OCI-LY1 (cell line): ENCODE measurements around the gene ADAMTS3.

Experiments used
- H2AFZ ChIP-seq: fragments of 200-600 bp; sonication (generic), shearing (Covaris generic); 2 replicates; pipeline ENCODE4 v1.6.0; 2014; ENCODE audit warnings: antibody characterized with exemption, mild to moderate bottlenecking, low read length
- H3F3A ChIP-seq: fragments of 200-600 bp; sonication (generic), shearing (Covaris generic); 2 replicates; pipeline ENCODE4 v1.6.0; 2014; ENCODE audit warnings: mild to moderate bottlenecking, antibody characterized with exemption, low read length, moderate library complexity; ENCODE audit not compliant: insufficient read depth
- H3K27ac ChIP-seq: fragments of 200-600 bp; sonication (generic); 2 replicates; pipeline ENCODE4 v1.5.1; 2014; ENCODE audit warnings: low read length, mixed run types, mild to moderate bottlenecking, low read depth; ENCODE audit not compliant: poor library complexity, severe bottlenecking
- H3K27me3 ChIP-seq: fragments of 200-600 bp; sonication (generic); 2 replicates; pipeline ENCODE4 v1.6.0; 2014; ENCODE audit warnings: antibody characterized with exemption, mild to moderate bottlenecking, low read length, moderate library complexity; ENCODE audit not compliant: insufficient read depth
- H3K36me3 ChIP-seq: fragments of 200-600 bp; sonication (generic); 2 replicates; pipeline ENCODE4 v1.6.1; 2014; ENCODE audit warnings: mild to moderate bottlenecking, antibody characterized with exemption, low read length, moderate library complexity, mixed read lengths; ENCODE audit not compliant: insufficient read depth
- H3K4me1 ChIP-seq: fragments of 200-600 bp; sonication (generic); 2 replicates; pipeline ENCODE4 v1.5.1; 2014; ENCODE audit warnings: mild to moderate bottlenecking, low read length, moderate library complexity; ENCODE audit not compliant: insufficient read depth, severe bottlenecking
- H3K4me2 ChIP-seq: fragments of 200-600 bp; sonication (generic), shearing (Covaris generic); 2 replicates; pipeline ENCODE4 v1.6.1; 2014; ENCODE audit warnings: low read length
- H3K4me3 ChIP-seq: fragments of 200-600 bp; sonication (generic); 2 replicates; pipeline ENCODE4 v1.5.1; 2014; ENCODE audit warnings: low read length, low read depth, mild to moderate bottlenecking, mixed read lengths; ENCODE audit not compliant: poor library complexity, severe bottlenecking
- H3K79me2 ChIP-seq: fragments of 200-600 bp; shearing (Covaris generic); 2 replicates; pipeline ENCODE4 v1.6.1; 2016; ENCODE audit warnings: mixed run types, low read length, mixed read lengths; ENCODE audit not compliant: insufficient read depth
- H3K9ac ChIP-seq: fragments of 200-600 bp; sonication (generic), shearing (Covaris generic); 2 replicates; pipeline ENCODE4 v1.6.1; 2014; ENCODE audit warnings: mild to moderate bottlenecking, low read length, mixed read lengths
- H3K9me2 ChIP-seq: fragments of 200-600 bp; sonication (generic), shearing (Covaris generic); 2 replicates; pipeline ENCODE4 v1.6.1; 2014; ENCODE audit warnings: low read depth, mild to moderate bottlenecking, low read length, mixed read lengths
- H3K9me3 ChIP-seq: fragments of 200-600 bp; shearing (Covaris generic); 2 replicates; pipeline ENCODE4 v1.6.1; 2014; ENCODE audit warnings: low read length, mixed read lengths
- H4K20me1 ChIP-seq: fragments of 200-600 bp; sonication (generic), shearing (Covaris generic); 2 replicates; pipeline ENCODE4 v1.6.0; 2016; ENCODE audit warnings: mild to moderate bottlenecking, low read length; ENCODE audit not compliant: insufficient read depth
- CTCF ChIP-seq: fragments of 200-600 bp; sonication (generic), shearing (Covaris generic); IDR thresholded peaks from 2 replicates; pipeline ENCODE4 v1.5.1; 2017; ENCODE audit warnings: mild to moderate bottlenecking, antibody characterized with exemption, low read length, moderate library complexity, mixed read lengths
- EZH2 ChIP-seq: fragments of 200-600 bp; sonication (generic), shearing (Covaris generic); IDR thresholded peaks from 2 replicates; pipeline ENCODE4 v1.8.0; 2017; ENCODE audit warnings: borderline replicate concordance, mixed run types, mild to moderate bottlenecking, antibody characterized with exemption, low read length, moderate library complexity, mixed read lengths

The ADAMTS3 gene

GRCh38 chr4:72394012-72394663 lies 174.9 kb downstream of the ADAMTS3 start:
- Histone ChIP-seq H3K4me3 (no peak overlapping the region), H3K79me2 (no peaks in the 10 kb centered on the region), H2AFZ (no peak overlapping the region), H3K9me2 (no peaks in the 10 kb centered on the region), H3K9me3 (no peaks in the 10 kb centered on the region), H3K36me3 (no peaks in the 10 kb centered on the region), H3K4me2 (no peak overlapping the region), H3F3A (no peaks in the 10 kb centered on the region), H4K20me1 (no peaks in the 10 kb centered on the region), H3K27ac (no peak overlapping the region), H3K27me3 (no peaks in the 10 kb centered on the region), H3K4me1 (no peaks in the 10 kb centered on the region), H3K9ac (no peak overlapping the region)
- no peak for TF ChIP-seq EZH2
- no peak for TF ChIP-seq CTCF

DNA sequence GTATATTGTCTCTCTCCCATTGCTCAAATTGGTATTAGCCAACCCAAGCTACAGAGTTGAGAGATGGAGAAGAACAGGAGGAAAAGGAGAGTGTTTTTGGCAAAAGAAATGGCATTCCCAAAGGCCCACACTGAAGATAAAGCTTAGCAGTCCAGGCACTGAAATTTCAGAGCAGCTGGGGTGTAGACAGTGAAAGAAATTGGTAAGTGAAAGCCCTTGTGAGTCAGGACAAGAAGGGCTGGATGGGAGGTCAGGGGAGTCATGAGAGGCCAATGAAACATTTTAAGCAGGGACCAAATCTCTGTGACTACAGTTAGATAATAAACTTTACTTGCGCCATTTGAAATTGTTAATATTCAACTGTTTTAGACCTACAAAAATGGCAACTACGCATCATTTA lies 177.7 kb downstream of the ADAMTS3 start:
- H3K9me3 ChIP-seq = no peaks in the 10 kb centered on the region
- no peaks in the 10 kb centered on the region for H3K79me2 ChIP-seq
- no peak overlapping the region for H3K4me3 ChIP-seq
- H3K27ac ChIP-seq = no peak overlapping the region
- H2AFZ ChIP-seq = no peak overlapping the region
- no peak overlapping the region for H3K9ac ChIP-seq
- no peaks in the 10 kb centered on the region for H3F3A ChIP-seq
- no peaks in the 10 kb centered on the region for H3K9me2 ChIP-seq
- TF ChIP-seq CTCF (no peak), EZH2 (no peak)
- H3K36me3 ChIP-seq = no peaks in the 10 kb centered on the region
- no peak overlapping the region for H3K4me2 ChIP-seq
- no peaks in the 10 kb centered on the region for H3K27me3 ChIP-seq
- no peaks in the 10 kb centered on the region for H3K4me1 ChIP-seq
- no peaks in the 10 kb centered on the region for H4K20me1 ChIP-seq

DNA sequence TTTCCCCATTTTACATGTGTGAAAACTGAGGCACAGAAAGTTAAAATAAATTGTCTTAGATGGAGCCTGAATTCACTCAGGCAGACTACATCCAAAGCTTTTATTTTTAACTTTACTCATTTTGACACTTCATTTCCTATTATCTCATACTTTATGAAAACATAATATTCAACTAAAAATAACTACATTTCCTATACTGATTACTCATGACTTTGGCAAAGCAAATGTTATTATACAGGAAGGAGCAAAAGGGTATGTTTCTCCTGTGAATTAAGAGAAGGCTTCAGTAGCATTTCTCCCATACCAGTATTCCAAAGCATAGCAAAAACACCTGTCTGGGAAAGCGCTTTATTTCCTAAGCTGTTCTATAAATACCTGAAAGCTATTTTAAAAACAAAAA lies 178.6 kb downstream of the ADAMTS3 start:
- Histone ChIP-seq H3F3A (no peaks in the 10 kb centered on the region), H3K9me3 (no peaks in the 10 kb centered on the region), H3K9ac (no peak overlapping the region), H3K27ac (no peak overlapping the region), H2AFZ (no peak overlapping the region), H3K4me2 (no peak overlapping the region), H3K9me2 (no peaks in the 10 kb centered on the region), H3K36me3 (no peaks in the 10 kb centered on the region), H3K27me3 (no peaks in the 10 kb centered on the region), H3K4me3 (no peak overlapping the region), H4K20me1 (no peaks in the 10 kb centered on the region), H3K79me2 (no peaks in the 10 kb centered on the region), H3K4me1 (no peaks in the 10 kb centered on the region)
- no peak for TF ChIP-seq EZH2
- TF ChIP-seq CTCF = no peak
